Upper lobe of left lung (tissue), 6 donors: ENCODE measurements around the gene HEXIM2. TPM values are rescaled to one million over a fixed set of nuclear protein-coding genes. Genes with fewer than 3 reads are reported as not detected.

ENCODE experiments used
- ATAC-seq, 2 donors: fragments of 200-7000 bp; cut with Tn5 transposase; one replicate each; pipeline ENCODE4 v1.9.1; 2022; ENCODE audit warnings: mild to moderate bottlenecking in 2 of 2, moderate library complexity in 2 of 2; ENCODE audit not compliant: low FRiP score in 2 of 2
- DNase-seq, 2 donors: peaks; one replicate each; pipeline ENCODE4 v3.0.0-alpha.2; 2019 to 2020
- H3K27ac ChIP-seq, 4 donors: fragments of 200-600 bp; sonication (generic); one replicate each; pipeline ENCODE4 v1.5.1; 2016 to 2019
- H3K27me3 ChIP-seq, 4 donors: fragments of 200-600 bp; sonication (generic); one replicate each; pipeline ENCODE4 v1.5.1; 2017 to 2019
- H3K36me3 ChIP-seq, 4 donors: fragments of 200-600 bp; sonication (generic); one replicate each; pipeline ENCODE4 v1.5.1; 2016 to 2019
- H3K4me1 ChIP-seq, 4 donors: fragments of 200-600 bp; sonication (generic); one replicate each; pipeline ENCODE4 v1.5.1; 2018 to 2019
- H3K4me3 ChIP-seq, 4 donors: fragments of 200-600 bp; sonication (generic); one replicate each; pipeline ENCODE4 v1.5.1; 2017 to 2019; ENCODE audit warnings: mild to moderate bottlenecking in 2 of 4, moderate library complexity in 1 of 4
- H3K9me3 ChIP-seq, 4 donors: fragments of 200-600 bp; sonication (generic); one replicate each; pipeline ENCODE4 v1.5.1; 2018 to 2019
- EP300 ChIP-seq, 4 donors: sonication (generic); formaldehyde crosslinking; IDR thresholded peaks; one replicate each; pipeline ENCODE4 v1.5.1; 2017; ENCODE audit warnings: antibody characterized with exemption in 4 of 4, control low read depth in 2 of 4
- POLR2A ChIP-seq, 4 donors: fragments of 450-650 bp; IDR thresholded peaks; one replicate each; pipeline ENCODE4 v1.5.1; 2016 to 2017; ENCODE audit warnings: antibody characterized with exemption in 4 of 4, mild to moderate bottlenecking in 2 of 4
- POLR2AphosphoS5 ChIP-seq, 2 donors: sonication (generic); formaldehyde crosslinking; IDR thresholded peaks; one replicate each; pipeline ENCODE4 v1.5.1; 2017; ENCODE audit warnings: antibody characterized with exemption in 2 of 2
- WGBS, 2 donors: methylation state at CpG; one replicate each; pipeline ENCODE4 v1.1.5; 2017 to 2018; 5-methylcytosine and 5-hydroxymethylcytosine counted together
- total RNA-seq, 6 donors: library from RNA; depleted of rRNA in 4 of 6; stranded (reverse); fragments of >200 nt in 4 of 6; gene quantifications; one replicate each; pipeline versions ENCODE4 v1.1.0 to v1.2.1, GENCODE V29; 2016 to 2021
- TF ChIP-seq, protein P1 (sequence below), 6 experiments: fragments of 450-650 bp in 4 of 6; fragments of 200-600 bp in 2 of 6; sonication (generic) in 2 of 6; IDR thresholded peaks; one replicate each; pipeline ENCODE4 v1.5.1; 2016 to 2019; ENCODE audit warnings: antibody characterized with exemption in 6 of 6
- donor health status: DM: no; HTN: no; CAD: no; lungs with moderate emphysema.
- donor health status: DM: no; HTN: yes; CAD: no; lungs with severe emphysema.

Gene HEXIM2
- total RNA-seq, 6 donors from 2014 or later = 4.1 to 14.7 (median 9.3) TPM

DNA sequence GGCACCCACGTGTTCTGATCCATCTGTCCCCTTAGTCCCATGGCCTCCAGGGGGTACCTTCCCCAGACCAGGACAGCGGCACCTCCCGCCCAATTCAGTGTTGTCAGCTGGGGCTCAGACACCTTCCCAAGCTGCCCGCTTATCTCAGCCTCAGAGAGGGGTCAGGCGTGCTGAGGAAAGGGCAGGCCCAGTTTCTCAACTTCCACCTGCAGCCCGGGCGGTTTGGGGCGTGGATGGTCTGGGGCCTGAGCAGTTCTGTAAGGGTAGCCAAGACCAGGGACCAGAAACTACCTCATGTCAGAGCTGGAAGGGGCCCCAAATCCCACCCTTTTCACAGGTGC is 34.5 kb upstream of the HEXIM2 start:
- H3K4me3 ChIP-seq = no peak overlapping the region
- WGBS, 2 donors = 72 to 82% methylated on average over 4 to 8 of the region's 8 CpGs
- TF ChIP-seq POLR2AphosphoS5 (IDR thresholded peaks at IDR 0.05) = no peak
- TF ChIP-seq, protein P1, sequence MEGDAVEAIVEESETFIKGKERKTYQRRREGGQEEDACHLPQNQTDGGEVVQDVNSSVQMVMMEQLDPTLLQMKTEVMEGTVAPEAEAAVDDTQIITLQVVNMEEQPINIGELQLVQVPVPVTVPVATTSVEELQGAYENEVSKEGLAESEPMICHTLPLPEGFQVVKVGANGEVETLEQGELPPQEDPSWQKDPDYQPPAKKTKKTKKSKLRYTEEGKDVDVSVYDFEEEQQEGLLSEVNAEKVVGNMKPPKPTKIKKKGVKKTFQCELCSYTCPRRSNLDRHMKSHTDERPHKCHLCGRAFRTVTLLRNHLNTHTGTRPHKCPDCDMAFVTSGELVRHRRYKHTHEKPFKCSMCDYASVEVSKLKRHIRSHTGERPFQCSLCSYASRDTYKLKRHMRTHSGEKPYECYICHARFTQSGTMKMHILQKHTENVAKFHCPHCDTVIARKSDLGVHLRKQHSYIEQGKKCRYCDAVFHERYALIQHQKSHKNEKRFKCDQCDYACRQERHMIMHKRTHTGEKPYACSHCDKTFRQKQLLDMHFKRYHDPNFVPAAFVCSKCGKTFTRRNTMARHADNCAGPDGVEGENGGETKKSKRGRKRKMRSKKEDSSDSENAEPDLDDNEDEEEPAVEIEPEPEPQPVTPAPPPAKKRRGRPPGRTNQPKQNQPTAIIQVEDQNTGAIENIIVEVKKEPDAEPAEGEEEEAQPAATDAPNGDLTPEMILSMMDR (IDR thresholded peaks at IDR 0.05) = no peak
- TF ChIP-seq POLR2A (IDR thresholded peaks at IDR 0.05) = no peak
- TF ChIP-seq EP300 (IDR thresholded peaks at IDR 0.05) = no peak
- H3K36me3 ChIP-seq = no peaks in the 10 kb centered on the region
- ATAC-seq (no peak), DNase-seq (no peak)
- H3K4me1 ChIP-seq = peaks cover 58 to 74% (median 65%) of the 10 kb centered on the region in 4 donors
- H3K9me3 ChIP-seq = no peaks in the 10 kb centered on the region
- no peaks in the 10 kb centered on the region for H3K27me3 ChIP-seq
- peak overlapping the region; percentile 70 to 88 (median 78) for H3K27ac ChIP-seq

DNA sequence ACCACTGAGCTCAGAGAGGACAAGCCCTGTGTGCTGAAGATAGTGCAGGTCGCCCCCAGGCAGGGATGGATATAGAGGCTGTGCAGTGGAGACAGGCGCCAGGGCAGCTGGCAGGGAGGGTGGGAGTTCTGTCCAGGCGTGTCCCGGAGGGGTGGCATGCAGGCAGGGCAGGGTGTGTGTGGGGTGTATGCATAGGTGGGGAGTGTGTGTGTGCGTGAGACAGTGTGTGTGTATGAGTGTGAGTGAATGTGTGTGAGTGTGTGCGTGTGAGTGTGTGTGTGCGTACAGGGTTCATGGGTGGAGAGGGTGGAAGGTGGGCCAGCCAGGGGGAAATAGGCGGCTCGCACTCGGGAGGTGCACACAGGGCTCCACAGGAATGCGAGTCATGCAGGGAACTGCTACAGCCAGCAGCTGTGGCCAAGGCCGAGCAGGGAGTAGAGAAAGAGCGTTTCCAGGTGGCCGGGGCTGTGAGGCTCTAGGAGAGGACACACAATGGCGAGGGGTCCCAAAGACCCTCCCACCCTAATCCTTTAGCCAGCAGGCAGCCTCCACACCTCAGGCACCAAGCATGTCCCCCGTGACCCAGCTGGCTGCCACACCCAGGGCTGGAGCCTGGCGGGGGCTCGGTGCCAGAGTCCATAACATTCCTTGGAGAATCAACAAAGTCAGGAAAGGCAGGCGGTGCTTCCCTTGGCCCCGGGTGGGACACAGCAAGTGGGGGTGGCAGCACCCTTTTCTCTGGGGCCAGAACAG is 34.0 kb upstream of the HEXIM2 start:
- no peak overlapping the region for H3K4me3 ChIP-seq
- TF ChIP-seq POLR2AphosphoS5 (IDR thresholded peaks at IDR 0.05) = peak in 1 of 2 donors; percentile 46
- TF ChIP-seq, protein P1 (IDR thresholded peaks at IDR 0.05) = no peak
- ATAC-seq (peak in 1 of 2 donors; percentile 51), DNase-seq (peak; percentile 60 to 82)
- 40 to 51% methylated on average over 14 to 20 of the region's 20 CpGs for WGBS, 2 donors
- H3K27ac ChIP-seq = peak overlapping the region; percentile 70 to 88 (median 78)
- H3K4me1 ChIP-seq = peaks cover 58 to 70% (median 62%) of the 10 kb centered on the region in 4 donors
- no peaks in the 10 kb centered on the region for H3K27me3 ChIP-seq
- no peaks in the 10 kb centered on the region for H3K9me3 ChIP-seq
- no peaks in the 10 kb centered on the region for H3K36me3 ChIP-seq

DNA sequence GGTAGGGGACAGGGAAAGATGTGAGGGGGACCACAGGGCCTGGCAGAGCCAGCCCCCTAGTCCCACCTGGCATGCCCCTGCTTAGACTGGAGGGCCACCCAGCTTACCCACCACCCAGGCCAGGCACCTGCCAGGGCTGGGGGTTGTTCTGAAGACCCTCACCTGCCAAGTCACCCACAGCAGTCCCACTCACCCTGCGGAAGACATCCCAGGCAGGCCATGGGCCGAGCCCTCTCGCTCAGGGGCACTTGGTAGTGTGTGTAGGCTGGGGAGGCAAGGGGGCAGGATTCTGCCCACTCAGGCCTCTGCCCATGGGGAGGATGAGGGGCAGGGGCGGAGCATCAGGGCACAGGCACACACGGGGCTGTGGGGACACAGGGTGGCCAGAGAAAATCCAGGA is 33.3 kb upstream of the HEXIM2 start:
- TF ChIP-seq EP300 (IDR thresholded peaks at IDR 0.05) = no peak
- TF ChIP-seq, protein P1 (IDR thresholded peaks at IDR 0.05) = no peak
- no peak for TF ChIP-seq POLR2AphosphoS5 (IDR thresholded peaks at IDR 0.05)
- no peak for TF ChIP-seq POLR2A (IDR thresholded peaks at IDR 0.05)

DNA sequence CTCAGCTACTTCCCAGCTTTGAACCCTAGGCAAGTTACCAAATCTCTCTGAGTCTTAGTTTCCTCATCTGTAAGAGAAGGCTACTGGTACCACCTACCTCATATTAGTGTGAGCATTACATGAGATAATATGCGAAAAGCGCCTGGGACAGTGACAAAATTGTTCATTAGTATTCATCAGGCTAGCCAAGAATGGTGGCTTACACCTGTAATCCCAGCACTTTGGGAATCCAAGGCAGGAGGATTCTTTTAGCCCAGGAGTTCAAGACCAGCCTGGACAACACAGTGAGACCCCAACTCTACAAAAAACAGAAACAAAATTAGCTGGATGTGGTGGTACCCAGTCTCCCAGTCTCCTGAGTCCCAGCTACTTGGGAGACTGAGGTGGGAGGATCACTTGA is 32.7 kb upstream of the HEXIM2 start:
- TF ChIP-seq POLR2AphosphoS5 (IDR thresholded peaks at IDR 0.05) (no peak), EP300 (IDR thresholded peaks at IDR 0.05) (no peak), POLR2A (IDR thresholded peaks at IDR 0.05) (no peak)
- TF ChIP-seq, protein P1 (IDR thresholded peaks at IDR 0.05) = no peak
- WGBS, 2 donors = 94 to 100% methylated on average over 2 of the region's 2 CpGs
- no peak for DNase-seq
- H3K4me3 ChIP-seq = no peak overlapping the region
- no peaks in the 10 kb centered on the region for H3K27me3 ChIP-seq
- no peaks in the 10 kb centered on the region for H3K9me3 ChIP-seq
- peaks cover 47 to 66% (median 55%) of the 10 kb centered on the region in 4 donors for H3K4me1 ChIP-seq
- H3K27ac ChIP-seq = peak overlapping the region in 3 of 4 donors; percentile 70 to 88 (median 83)
- no peaks in the 10 kb centered on the region for H3K36me3 ChIP-seq
- no peak for ATAC-seq

More for the DNA sequence above, 33.3 kb upstream of the HEXIM2 start:
- Histone ChIP-seq H3K36me3 (no peaks in the 10 kb centered on the region), H3K9me3 (no peaks in the 10 kb centered on the region), H3K4me3 (no peak overlapping the region), H3K27me3 (no peaks in the 10 kb centered on the region), H3K4me1 (peaks cover 53 to 72% (median 61%) of the 10 kb centered on the region in 4 donors), H3K27ac (peak overlapping the region; percentile 70 to 88 (median 78))
- DNase-seq (no peak), ATAC-seq (no peak)
- 69 to 74% methylated on average over 2 to 4 of the region's 5 CpGs for WGBS, 2 donors
